GM21528 (cell line): ENCODE data around the gene SFTPA1.
"Not testable (repeated sequence)": the region's sequence is repeated elsewhere in the genome, so short reads cannot be mapped to it uniquely, and the experiment has no call there.

Experiments
- ATAC-seq: cut with Tn5 transposase; IDR thresholded peaks from one replicate; pipeline ENCODE4 v1.9.1; 2021; ENCODE audit warnings: mild to moderate bottlenecking, moderate library complexity; ENCODE audit not compliant: unreplicated experiment, low FRiP score

SFTPA1 gene

DNA sequence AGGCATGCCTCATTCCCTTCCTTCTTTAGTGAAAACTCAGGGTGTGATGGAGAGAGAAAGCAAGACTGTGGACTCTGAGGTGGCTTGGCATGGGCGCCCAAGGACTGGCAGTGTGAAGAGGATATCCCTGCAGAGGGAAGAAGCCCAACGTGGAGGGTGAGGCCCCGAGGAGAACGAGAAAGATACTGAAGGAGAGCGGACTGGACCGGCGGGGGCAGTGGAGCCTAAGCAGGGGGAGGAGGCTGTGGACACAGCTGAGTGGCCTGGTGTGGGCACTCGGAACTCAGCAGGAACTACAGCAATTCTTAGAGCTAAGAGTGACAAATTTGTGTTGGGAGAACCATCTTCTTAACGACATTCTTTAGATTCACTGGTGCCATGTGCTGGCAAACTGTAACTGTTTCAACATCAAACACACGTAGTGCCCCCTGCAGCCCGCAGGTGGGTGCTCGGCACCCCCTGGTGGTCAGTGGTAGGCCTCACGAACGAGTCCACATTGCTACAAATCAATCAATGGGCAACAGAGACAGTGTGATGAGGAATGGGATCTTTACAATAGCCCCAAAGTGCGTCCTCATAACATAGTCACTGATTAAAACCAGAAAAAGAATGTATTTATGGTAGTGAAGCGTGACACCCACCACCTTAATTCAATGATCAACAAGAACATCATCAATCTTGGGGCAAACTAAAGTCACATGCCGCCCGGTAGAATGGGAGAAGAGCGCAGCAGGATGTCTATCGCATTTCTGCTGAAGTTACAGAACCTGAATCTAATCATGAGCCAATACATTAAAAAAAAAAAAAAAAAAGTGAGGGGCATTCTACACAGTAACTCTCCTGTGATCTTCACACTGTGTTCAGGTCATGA is 2.0 kb upstream of the SFTPA1 start:
- ATAC-seq = no peak

DNA sequence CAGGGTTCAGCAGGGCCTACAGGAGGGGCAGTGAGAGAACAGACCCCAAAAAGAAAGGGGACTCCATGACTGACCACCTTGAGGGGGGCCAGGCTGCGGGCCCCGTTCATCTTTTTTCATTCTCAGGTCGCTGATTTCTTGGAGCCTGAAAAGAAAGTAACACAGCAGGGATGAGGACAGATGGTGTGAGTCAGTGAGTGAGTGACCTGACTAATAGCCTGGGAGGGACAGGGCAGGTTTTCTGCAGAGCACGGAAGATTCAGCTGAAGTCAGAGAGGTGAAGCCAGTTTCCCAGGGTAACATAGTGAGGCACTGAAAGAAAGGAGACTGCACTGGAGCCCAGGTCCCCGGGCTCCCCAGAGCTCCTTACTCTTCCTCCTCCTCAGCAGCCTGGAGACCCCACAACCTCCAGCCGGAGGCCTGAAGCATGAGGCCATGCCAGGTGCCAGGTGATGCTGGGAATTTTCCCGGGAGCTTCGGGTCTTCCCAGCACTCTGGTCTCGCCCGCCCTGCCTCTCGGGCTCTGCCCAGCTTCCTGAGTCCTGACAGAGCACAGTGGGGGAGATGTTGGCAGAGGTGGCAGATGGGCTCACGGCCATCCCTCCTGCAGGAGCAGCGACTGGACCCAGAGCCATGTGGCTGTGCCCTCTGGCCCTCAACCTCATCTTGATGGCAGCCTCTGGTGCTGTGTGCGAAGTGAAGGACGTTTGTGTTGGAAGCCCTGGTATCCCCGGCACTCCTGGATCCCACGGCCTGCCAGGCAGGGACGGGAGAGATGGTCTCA is 646 bp downstream of the SFTPA1 start:
- not testable (repeated sequence) for ATAC-seq

DNA sequence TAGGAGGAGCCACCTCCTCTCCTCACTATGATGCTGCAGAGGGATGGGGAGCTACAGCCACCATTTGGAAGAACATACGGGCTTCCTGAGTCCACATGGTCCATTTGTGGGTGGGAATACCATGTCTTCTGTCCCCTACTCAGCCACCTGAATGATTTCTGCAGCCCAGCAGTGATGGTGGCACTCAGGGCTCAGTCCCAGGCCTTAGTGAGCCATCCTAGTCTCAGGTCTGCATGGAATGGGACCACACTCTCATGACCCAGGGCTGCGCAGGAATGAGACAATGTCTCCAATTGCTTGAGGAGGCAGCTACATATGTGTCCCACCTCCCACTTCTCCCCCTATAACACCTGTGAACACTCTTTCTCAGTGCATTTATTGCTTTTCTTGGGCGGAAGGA is 4.8 kb downstream of the SFTPA1 start:
- ATAC-seq = no peak

DNA sequence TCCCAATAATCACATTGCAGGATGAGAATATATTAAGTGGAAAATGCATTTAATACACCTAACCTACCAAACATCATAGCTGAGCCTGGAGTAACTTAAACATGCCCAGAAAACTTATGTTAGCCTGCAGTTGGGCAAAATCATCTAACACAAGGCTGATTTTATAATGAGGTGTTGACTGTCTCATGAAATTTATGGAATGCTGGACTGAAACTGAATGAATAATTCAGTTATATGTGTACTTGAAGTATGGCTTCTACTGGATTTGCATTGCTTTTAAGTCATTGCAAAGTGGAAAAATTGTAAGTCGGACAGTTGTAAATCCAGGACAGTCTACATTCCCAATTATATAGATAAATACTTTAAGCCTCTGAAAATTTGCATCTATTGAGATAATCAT is 5.4 kb downstream of the SFTPA1 start:
- no peak for ATAC-seq

DNA sequence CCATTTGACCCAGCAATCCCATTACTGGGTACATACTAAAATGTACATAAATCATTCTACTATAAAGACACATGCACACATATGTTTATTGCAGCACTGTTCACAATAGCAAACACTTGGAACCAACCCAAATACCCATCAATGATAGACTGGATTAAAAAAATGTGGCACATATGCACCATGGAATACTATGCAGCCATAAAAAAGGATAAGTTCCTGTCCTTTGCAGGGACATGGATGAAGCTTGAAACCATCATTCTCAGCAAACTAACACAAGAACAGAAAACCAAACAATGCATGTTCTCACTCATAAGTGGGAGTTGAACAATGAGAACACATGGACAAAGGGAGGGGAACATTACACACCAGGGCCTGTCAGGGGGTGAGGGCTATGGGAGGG is 12.9 kb downstream of the SFTPA1 start:
- not testable (repeated sequence) for ATAC-seq

DNA sequence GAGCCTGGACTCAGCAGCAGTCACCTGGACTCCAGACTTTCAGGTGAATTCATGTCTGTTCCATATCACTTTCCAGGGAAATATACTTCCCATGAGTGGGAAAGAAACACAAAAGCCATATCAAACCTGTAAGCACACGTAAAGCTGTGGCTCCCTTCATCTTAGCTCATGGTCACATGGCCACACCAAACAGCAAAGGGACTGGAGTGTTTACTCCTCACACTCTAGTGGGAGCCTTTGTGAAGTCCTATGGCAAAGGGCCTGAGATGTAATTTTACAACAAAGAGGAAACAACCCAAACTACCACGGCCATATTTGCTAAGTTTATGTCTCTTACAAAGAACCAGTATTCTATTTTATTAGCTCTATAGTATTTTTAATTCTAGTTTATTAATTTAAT is 16.3 kb downstream of the SFTPA1 start:
- ATAC-seq = no peak

DNA sequence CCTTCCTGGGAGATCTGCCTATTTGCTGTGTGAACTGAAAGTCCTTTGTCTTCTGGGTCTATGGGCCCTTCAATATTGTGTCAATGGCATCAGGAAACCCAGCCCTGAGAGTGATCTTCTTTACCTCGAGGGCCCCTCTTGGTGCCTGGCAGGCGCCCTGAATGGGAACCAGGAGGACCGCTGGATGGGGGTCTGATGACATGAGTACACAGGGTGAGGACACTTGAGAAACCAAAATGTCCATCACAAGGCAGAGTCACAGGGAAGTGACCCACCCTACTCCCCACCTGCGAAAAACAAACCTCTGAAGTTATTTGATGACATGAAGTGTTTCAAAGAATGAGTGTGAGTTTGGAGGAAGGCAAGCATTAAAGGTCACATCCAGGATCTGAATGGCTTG is 17.3 kb downstream of the SFTPA1 start:
- ATAC-seq = no peak

DNA sequence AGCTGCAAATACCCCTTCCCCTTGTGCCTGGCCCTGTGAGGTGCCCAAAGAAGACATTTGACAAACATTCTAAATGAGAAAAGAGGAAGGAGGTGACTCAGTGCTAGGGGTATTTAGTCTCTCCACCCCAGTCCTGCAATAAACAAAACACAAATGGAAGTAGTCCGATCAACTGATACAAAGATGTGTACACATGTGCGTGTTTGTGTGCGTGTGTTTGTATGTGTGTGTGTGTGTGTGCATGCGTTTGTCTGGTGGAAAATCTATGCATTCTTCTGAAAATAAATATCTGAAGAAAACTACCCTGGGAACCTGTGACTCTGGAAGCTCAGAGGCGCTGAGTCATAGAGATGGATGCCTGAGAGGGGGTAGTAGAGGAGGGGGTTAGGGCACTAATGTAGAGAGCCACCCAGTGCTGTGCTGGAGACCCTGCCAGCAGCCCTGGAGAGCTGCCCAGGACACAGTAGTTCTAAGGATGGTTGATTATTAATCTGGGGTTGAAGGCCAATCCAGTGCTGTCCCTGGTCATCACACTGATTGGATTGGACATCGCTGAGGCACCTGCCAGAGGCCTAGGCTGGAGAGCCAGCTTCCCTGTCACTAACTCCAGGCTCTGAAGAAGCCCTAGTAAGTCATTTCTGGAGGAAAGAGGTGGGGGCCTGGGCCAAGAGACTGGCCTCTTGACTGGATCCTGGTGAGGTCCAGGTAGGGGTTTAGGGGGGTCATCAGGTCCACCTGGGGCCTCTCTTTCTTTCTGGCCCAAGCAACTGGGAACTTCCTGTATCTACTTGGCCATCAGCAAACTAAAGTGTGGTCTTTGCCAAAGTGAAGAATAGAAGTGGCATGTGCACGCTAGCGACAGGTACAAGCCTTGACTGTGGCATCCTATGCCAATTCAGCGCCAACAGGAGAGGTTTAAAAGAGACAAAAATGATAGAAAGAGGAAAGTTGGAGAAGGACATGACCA is 18.5 kb downstream of the SFTPA1 start:
- ATAC-seq = no peak

DNA sequence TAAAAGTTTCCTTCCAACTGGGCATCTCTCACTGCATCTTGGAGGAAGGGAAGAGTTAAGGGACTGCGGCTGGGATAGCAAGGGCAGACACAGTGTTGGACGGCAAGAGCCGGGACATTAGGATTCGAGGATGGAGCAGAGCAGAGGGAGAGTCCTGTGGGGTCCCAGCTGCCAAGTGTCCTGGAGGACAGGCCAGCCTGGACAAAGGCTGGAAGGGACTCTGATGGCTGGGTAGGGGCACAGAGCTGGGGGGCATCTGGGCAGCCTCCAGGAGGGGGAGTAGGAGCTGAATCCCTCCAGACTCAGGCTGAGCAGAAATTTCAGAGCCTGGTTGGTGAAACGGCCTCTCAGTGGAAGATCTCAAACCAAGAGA is 19.2 kb downstream of the SFTPA1 start:
- no peak for ATAC-seq

DNA sequence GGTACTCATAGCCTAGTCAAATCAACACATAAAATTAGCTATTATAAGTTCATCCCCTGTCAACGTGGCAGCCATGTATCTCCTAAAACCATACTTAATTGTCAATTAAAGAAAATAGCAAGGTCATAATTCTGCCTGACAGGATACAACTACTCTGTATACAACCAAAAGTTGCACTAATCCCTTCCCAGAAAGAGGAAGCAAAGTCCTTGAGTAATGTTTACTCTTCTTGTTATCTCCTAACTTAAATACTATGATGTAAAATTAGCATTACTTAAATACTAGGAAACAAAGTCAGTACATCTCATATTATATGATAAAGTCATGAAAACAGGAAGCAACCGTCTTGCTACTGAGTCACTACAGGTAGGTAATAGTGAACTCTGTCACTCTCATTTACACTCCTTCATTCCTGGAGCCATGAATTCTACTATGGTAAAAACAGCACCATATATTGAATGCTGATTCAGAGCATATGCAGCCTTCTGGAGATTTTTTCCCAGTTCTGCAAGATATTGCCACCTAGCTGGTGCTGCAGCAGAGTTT is 26.0 kb downstream of the SFTPA1 start:
- ATAC-seq = not testable (repeated sequence)

DNA sequence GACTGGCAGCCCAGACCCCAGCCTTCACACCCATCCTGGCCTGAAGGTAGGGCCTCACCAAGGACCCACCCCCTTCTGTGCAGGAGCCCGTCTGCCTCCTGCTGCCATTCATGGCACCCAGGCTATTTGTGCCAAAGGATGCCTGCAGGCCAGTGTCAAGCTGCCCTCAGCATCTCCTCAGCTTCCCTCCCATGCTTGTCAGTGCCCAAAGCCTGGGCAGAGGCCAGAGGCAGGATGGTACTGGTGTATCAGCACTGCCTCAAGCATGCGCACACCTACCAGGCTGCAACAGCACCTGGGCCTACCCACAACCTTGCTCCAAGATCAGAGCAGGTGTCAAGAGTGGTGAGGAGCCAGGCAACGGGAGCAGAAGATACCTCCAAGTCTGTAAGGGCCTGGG is 27.6 kb downstream of the SFTPA1 start:
- ATAC-seq = no peak

DNA sequence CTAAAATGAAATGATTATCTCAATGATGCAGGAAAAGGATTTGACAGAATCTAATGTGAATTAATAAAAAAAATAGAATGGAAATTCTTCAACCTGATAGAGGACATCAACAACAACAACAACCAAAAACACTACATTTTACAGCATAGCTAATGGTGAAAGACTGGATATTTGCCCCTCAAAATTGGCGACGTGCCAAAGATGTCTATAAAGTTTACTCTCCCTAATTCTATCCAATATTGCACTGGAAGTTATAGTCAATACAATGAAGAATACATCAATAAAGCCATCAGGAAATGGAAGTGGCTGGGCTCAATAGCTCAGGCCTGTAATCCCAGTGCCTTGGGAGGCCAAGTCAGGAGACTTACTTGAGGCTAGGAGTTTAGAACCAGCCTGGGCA is 42.0 kb downstream of the SFTPA1 start:
- ATAC-seq = not testable (repeated sequence)

DNA sequence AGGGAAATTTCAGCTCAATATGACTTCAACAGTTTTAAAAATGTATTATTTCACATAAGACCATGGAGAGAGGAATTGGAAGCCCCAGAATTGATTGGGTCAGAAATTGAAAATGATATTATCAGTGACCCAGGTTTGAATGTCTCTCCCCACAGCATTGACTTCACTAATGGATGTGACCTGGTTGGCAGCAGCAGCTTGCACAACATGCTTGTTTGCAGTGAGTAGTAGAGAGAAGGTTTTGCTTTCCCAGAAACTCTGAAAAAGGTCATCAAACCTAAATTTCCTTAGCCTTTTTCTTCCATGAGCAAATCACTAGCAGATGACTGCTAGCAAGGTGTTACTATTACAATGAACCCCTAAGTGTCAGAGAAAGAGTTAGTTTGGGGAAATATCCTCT is 52.5 kb downstream of the SFTPA1 start:
- not testable (repeated sequence) for ATAC-seq

DNA sequence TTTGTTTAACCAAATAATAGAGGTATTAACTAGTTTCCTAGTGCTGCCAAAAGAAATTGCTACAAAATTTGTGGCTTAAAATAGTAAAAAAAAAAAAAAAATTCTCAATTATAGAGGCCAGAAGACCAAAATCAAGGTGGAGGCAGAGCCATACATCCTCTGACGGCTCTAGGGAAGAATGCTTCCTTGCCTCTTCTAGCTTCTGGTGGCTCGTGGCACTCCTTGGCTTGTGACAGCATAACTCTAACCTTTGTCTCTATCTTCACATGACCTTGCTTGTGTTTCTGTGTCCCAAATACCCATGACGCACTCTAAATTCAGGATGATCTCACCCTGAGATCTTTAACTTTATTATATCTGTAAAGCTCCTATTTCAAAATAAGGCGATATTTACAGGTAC is 53.9 kb downstream of the SFTPA1 start:
- ATAC-seq = not testable (repeated sequence)
